Left lung (tissue), 10 donors: Measurements from ENCODE around the gene TEK. TPM values are rescaled to one million over a fixed set of nuclear protein-coding genes. Genes with fewer than 3 reads are reported as not detected.

ENCODE experiments used
- ATAC-seq: fragments of 200-7000 bp; cut with Tn5 transposase; one replicate; pipeline ENCODE4 v1.9.1; 2020; ENCODE audit warnings: moderate library complexity
- DNase-seq, 4 donors: peaks; one replicate each; pipeline ENCODE4 v3.0.0-alpha.2; 2013 to 2020
- H3K27ac ChIP-seq, 2 donors: fragments of 200-600 bp; sonication (generic) in 1 of 2; one replicate each; pipeline versions ENCODE4 v1.5.0 to v1.8.0; 2020 to 2021
- H3K27me3 ChIP-seq, 2 donors: fragments of 200-600 bp; sonication (generic) in 1 of 2; one replicate each; pipeline versions ENCODE4 v1.5.0 to v1.8.0; 2020 to 2021
- H3K36me3 ChIP-seq, 2 donors: fragments of 200-600 bp; sonication (generic) in 1 of 2; one replicate each; pipeline versions ENCODE4 v1.5.0 to v1.8.0; 2020 to 2021
- H3K4me1 ChIP-seq, 2 donors: fragments of 200-600 bp; one replicate each; pipeline ENCODE4 v1.8.0; 2021
- H3K4me3 ChIP-seq, 2 donors: fragments of 200-600 bp; sonication (generic) in 1 of 2; one replicate each; pipeline versions ENCODE4 v1.5.0 to v1.8.0; 2020 to 2021; ENCODE audit warnings: mild to moderate bottlenecking in 1 of 2
- H3K9me3 ChIP-seq, 2 donors: fragments of 200-600 bp; sonication (generic) in 1 of 2; one replicate each; pipeline versions ENCODE4 v1.5.0 to v1.8.0; 2020 to 2021
- CTCF ChIP-seq, 2 donors: fragments of 200-600 bp; sonication (generic) in 1 of 2; IDR thresholded peaks; one replicate each; pipeline versions ENCODE4 v1.5.0 to v1.8.0; 2021; ENCODE audit warnings: antibody characterized with exemption in 2 of 2
- intact Hi-C, 2 donors: fragments of 100-400 bp; cut with DNase I; formaldehyde crosslinking; loops; one replicate each; pipeline versions ENCODE4 v1.11.2 to v1.14.2; 2022
- polyA plus RNA-seq, 6 donors: library from polyadenylated mRNA; unstranded; fragments of 120-200 nt; gene quantifications; one replicate each; pipeline ENCODE4 v1.2.1, GENCODE V29; 2013; ENCODE audit not compliant: insufficient read length in 6 of 6
- total RNA-seq, 2 donors: library from RNA; stranded (reverse); fragmentation: NEBNext Ultra II Directional; extraction: Animal tissue kit (Norgen Biotek cat#: 25700); gene quantifications; one replicate each; pipeline ENCODE4 v1.2.1, GENCODE V29; 2021
- donor health status: DM: no; HTN: yes; CAD: no.
- donor health status: DM: no; HTN: no; CAD: no.

TEK gene
- total and polyA plus RNA-seq, 8 donors, result 20.3 to 55.6 (median 42.1) TPM

GRCh38 chr9:27145143-27145542 is 36.1 kb downstream of the TEK start:
- intact Hi-C loops, result no loop called here
- Histone ChIP-seq H3K36me3 (no peaks in the 10 kb centered on the region), H3K27me3 (no peaks in the 10 kb centered on the region), H3K4me3 (no peak overlapping the region), H3K9me3 (no peaks in the 10 kb centered on the region), H3K27ac (no peak overlapping the region), H3K4me1 (no peaks in the 10 kb centered on the region)
- DNase-seq, result no peak
- no peak for TF ChIP-seq CTCF (IDR thresholded peaks at IDR 0.05)
- ATAC-seq, result no peak

DNA sequence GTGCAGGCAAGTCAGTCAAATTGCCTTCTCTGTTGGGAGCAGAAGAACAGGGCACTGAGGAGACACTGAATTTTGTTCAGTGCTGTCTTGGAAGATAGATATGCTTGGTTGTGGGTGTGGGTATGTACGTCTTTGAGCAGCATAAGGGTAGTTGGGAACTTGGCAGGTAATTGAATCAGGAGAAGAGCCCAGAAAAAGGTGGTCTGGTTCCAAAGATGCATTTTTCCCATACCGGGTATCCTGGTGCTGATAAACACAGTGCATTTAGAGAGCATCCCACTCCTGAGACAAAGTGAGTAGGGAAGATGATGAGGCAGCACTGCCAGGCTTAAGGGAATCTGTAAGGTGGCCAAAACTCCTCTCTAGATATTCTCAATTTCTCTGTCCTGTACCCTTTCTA is 40.6 kb downstream of the TEK start:
- H3K4me1 ChIP-seq, result peaks cover 7 to 17% of the 10 kb centered on the region in 2 donors
- TF ChIP-seq CTCF (IDR thresholded peaks at IDR 0.05), result no peak
- intact Hi-C loops, result no loop called here
- H3K36me3 ChIP-seq, result no peaks in the 10 kb centered on the region
- no peak overlapping the region for H3K4me3 ChIP-seq
- H3K27me3 ChIP-seq, result no peaks in the 10 kb centered on the region
- DNase-seq, result no peak
- no peak for ATAC-seq
- no peaks in the 10 kb centered on the region for H3K9me3 ChIP-seq
- no peak overlapping the region for H3K27ac ChIP-seq

DNA sequence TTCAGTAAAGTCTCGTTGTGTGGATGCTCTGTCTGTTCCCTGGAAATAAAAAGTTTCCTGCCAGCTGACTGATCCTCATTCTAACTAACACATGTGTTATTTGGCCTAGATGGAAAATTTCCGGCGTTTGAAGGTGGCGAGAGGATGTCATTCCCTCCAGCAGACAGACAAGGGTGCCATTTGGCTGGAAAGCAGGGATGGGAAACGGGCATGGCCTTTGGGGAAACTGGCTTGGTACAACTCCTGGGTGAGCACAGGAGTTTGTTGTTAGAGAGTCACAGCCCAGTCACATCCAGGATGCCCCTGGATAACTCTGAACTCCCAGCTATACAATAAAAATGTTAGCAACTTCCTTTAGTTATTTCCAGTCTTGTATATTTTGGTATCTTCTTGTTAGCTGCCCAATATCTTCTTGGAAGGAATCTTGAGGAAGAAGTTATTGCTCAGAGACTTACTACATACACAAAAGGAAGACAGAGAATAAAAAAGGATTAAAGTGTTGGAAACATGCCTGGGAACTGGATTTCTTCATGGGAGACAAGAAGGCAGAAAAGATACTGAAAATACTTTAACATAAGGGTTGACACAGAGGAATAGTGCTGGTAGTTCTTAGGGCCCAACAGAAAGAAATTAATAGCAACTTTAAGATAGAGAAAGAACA is 41.9 kb downstream of the TEK start:
- H3K4me3 ChIP-seq, result no peak overlapping the region
- peak overlapping the region in 1 of 2 donors; percentile 26 for H3K27ac ChIP-seq
- no peak for ATAC-seq
- TF ChIP-seq CTCF (IDR thresholded peaks at IDR 0.05), result no peak
- no peak for DNase-seq
- no peaks in the 10 kb centered on the region for H3K27me3 ChIP-seq
- H3K4me1 ChIP-seq, result peaks cover 8 to 21% of the 10 kb centered on the region in 2 donors
- intact Hi-C loops, result no loop called here
- no peaks in the 10 kb centered on the region for H3K36me3 ChIP-seq
- H3K9me3 ChIP-seq, result no peaks in the 10 kb centered on the region

- TF ChIP-seq CTCF (IDR thresholded peaks at IDR 0.05), result no peak
- Histone ChIP-seq H3K27me3 (no peaks in the 10 kb centered on the region), H3K4me3 (no peak overlapping the region), H3K36me3 (no peaks in the 10 kb centered on the region), H3K9me3 (no peaks in the 10 kb centered on the region), H3K4me1 (peaks cover 8 to 21% of the 10 kb centered on the region in 2 donors), H3K27ac (peak overlapping the region in 1 of 2 donors; percentile 26)
- intact Hi-C loops, result no loop called here
- ATAC-seq (no peak), DNase-seq (no peak)
Observed at GRCh38 chr9:27151693-27152404, 42.8 kb downstream of the TEK start.

GRCh38 chr9:27152405-27152718 is 43.3 kb downstream of the TEK start:
- Histone ChIP-seq H3K27ac (no peak overlapping the region), H3K9me3 (no peaks in the 10 kb centered on the region), H3K27me3 (no peaks in the 10 kb centered on the region), H3K36me3 (no peaks in the 10 kb centered on the region), H3K4me1 (peaks cover 8 to 21% of the 10 kb centered on the region in 2 donors), H3K4me3 (no peak overlapping the region)
- intact Hi-C loops, result no loop called here
- DNase-seq (no peak), ATAC-seq (no peak)
- no peak for TF ChIP-seq CTCF (IDR thresholded peaks at IDR 0.05)
